Endothelial cell of umbilical vein (primary cell): Measurements from ENCODE around the gene RAB31.
A peak's percentile ranks its signal among the peaks of the same experiment; 100 is the strongest.

ENCODE experiments used
- CTCF ChIP-seq, 2 donors: IDR thresholded peaks; 1 replicate in 1 of 2; 2 replicates in 1 of 2; pipeline ENCODE4 v1.5.1; 2011; ENCODE audit warnings: low read length in 2 of 2, mild to moderate bottlenecking in 2 of 2, moderate library complexity in 2 of 2, control low read depth in 1 of 2, inconsistent platforms in 1 of 2, low read depth in 1 of 2; ENCODE audit not compliant: insufficient read depth in 1 of 2; ENCODE audit errors: extremely low read depth in 1 of 2
- EZH2 ChIP-seq: IDR thresholded peaks from 2 replicates; pipeline ENCODE4 v1.6.1; 2012; ENCODE audit warnings: borderline replicate concordance, low read depth, mild to moderate bottlenecking, moderate library complexity, low read length, inconsistent platforms; ENCODE audit not compliant: severe bottlenecking
- FOS ChIP-seq: IDR thresholded peaks from 2 replicates; pipeline ENCODE4 v1.6.1; 2011; ENCODE audit warnings: mild to moderate bottlenecking, low read length, moderate library complexity, borderline replicate concordance; ENCODE audit not compliant: insufficient read depth
- GATA2 ChIP-seq: IDR thresholded peaks from 2 replicates; pipeline ENCODE4 v1.7.0; 2011; ENCODE audit warnings: low read depth, mild to moderate bottlenecking, moderate library complexity, mixed read lengths, low read length; ENCODE audit not compliant: insufficient read length, insufficient read depth
- JUN ChIP-seq: IDR thresholded peaks from 2 replicates; pipeline ENCODE4 v1.6.1; 2011; ENCODE audit warnings: borderline replicate concordance, low read depth; ENCODE audit not compliant: insufficient read length, insufficient read depth
- MAX ChIP-seq: IDR thresholded peaks from 2 replicates; pipeline ENCODE4 v1.6.1; 2011; ENCODE audit not compliant: insufficient read depth, insufficient read length
- MYC ChIP-seq: IDR thresholded peaks from one replicate; pipeline ENCODE4 v1.6.1; 2011; ENCODE audit warnings: mild to moderate bottlenecking, low read depth, low read length
- POLR2A ChIP-seq: IDR thresholded peaks from 2 replicates; pipeline ENCODE4 v1.6.1; 2012; ENCODE audit warnings: low read depth, mild to moderate bottlenecking, control low read depth, low read length
- POLR2AphosphoS5 ChIP-seq: IDR thresholded peaks from 2 replicates; pipeline ENCODE4 v1.6.1; 2012; ENCODE audit warnings: low read depth, mild to moderate bottlenecking, control low read depth, low read length, moderate library complexity; ENCODE audit not compliant: insufficient read depth

GRCh38 chr18:9740071-9740470 is 32.0 kb downstream of the RAB31 start:
- TF ChIP-seq POLR2A (no peak), CTCF (IDR thresholded peaks at IDR 0.05; ENCODE audit: extremely low read depth in 1 of 2, insufficient read depth in 1 of 2, low read depth in 1 of 2, low read length in 2 of 2) (no peak), GATA2 (no peak), POLR2AphosphoS5 (no peak), JUN (no peak), EZH2 (no peak), MYC (no peak), FOS (peak; percentile 22), MAX (no peak)
